Measurements from ENCODE around the gene CAST.

CAST gene

GRCh38 chr5:96645091-96645490 is 17.1 kb upstream of the CAST start:
- DNase-seq (ENCODE audit: low read depth in 2 of 3, low spot score in 2 of 3): no peak

GRCh38 chr5:96648023-96648422 is 14.2 kb upstream of the CAST start:
- DNase-seq (ENCODE audit: low read depth in 2 of 3, low spot score in 2 of 3): no peak

- no peak for DNase-seq (ENCODE audit: low read depth in 2 of 3, low spot score in 2 of 3)
Observed at GRCh38 chr5:96648593-96648992, 13.6 kb upstream of the CAST start.

- no peak for DNase-seq (ENCODE audit: low read depth in 2 of 3, low spot score in 2 of 3)
Observed at GRCh38 chr5:96649251-96649662, 12.9 kb upstream of the CAST start.

GRCh38 chr5:96649681-96650540 is 12.3 kb upstream of the CAST start:
- DNase-seq (ENCODE audit: low read depth in 2 of 3, low spot score in 2 of 3): no peak

- DNase-seq (ENCODE audit: low read depth in 2 of 3, low spot score in 2 of 3): no peak
Observed at GRCh38 chr5:96651047-96651446, 11.1 kb upstream of the CAST start.

GRCh38 chr5:96651948-96652753 is 10.0 kb upstream of the CAST start:
- DNase-seq (ENCODE audit: low read depth in 2 of 3, low spot score in 2 of 3): no peak

- no peak for DNase-seq (ENCODE audit: low read depth in 2 of 3, low spot score in 2 of 3)
Observed at GRCh38 chr5:96652769-96653454, 9.3 kb upstream of the CAST start.

- no peak for DNase-seq (ENCODE audit: low read depth in 2 of 3, low spot score in 2 of 3)
Observed at GRCh38 chr5:96654209-96654608, 8.0 kb upstream of the CAST start.

GRCh38 chr5:96655085-96655484 is 7.1 kb upstream of the CAST start:
- DNase-seq (ENCODE audit: low read depth in 2 of 3, low spot score in 2 of 3): no peak

- DNase-seq (ENCODE audit: low read depth in 2 of 3, low spot score in 2 of 3): no peak
Observed at GRCh38 chr5:96655506-96655905, 6.7 kb upstream of the CAST start.

- peak in 2 of 3 experiments; percentile 16 to 20 for DNase-seq (ENCODE audit: low read depth in 2 of 3, low spot score in 2 of 3)
Observed at GRCh38 chr5:96657068-96657467, 5.1 kb upstream of the CAST start.

- DNase-seq (ENCODE audit: low read depth in 2 of 3, low spot score in 2 of 3): no peak
Observed at GRCh38 chr5:96658272-96658671, 3.9 kb upstream of the CAST start.

GRCh38 chr5:96659170-96659569 is 3.0 kb upstream of the CAST start:
- no peak for DNase-seq (ENCODE audit: low read depth in 2 of 3, low spot score in 2 of 3)

GRCh38 chr5:96660971-96661854 is 963 bp upstream of the CAST start:
- peak in 1 of 3 experiments; percentile 15 for DNase-seq (ENCODE audit: low read depth in 2 of 3, low spot score in 2 of 3)

GRCh38 chr5:96662725-96663518 is 746 bp downstream of the CAST start:
- peak; percentile 64 to 80 (median 68) for DNase-seq (ENCODE audit: low read depth in 2 of 3, low spot score in 2 of 3)

- DNase-seq (ENCODE audit: low read depth in 2 of 3, low spot score in 2 of 3): no peak
Observed at GRCh38 chr5:96663608-96664007, 1.4 kb downstream of the CAST start.

GRCh38 chr5:96664669-96665068 is 2.5 kb downstream of the CAST start:
- no peak for DNase-seq (ENCODE audit: low read depth in 2 of 3, low spot score in 2 of 3)

- DNase-seq (ENCODE audit: low read depth in 2 of 3, low spot score in 2 of 3): no peak
Observed at GRCh38 chr5:96668725-96669124, 6.5 kb downstream of the CAST start.

- DNase-seq (ENCODE audit: low read depth in 2 of 3, low spot score in 2 of 3): no peak
Observed at GRCh38 chr5:96669909-96670308, 7.7 kb downstream of the CAST start.

Measured in activated CD8-positive, alpha-beta memory T cell treated with anti-CD3 and anti-CD28 coated beads for 48 hours (primary cell).